GM12873 (cell line): ENCODE results near the gene DDAH2.

ENCODE experiments used
- CTCF ChIP-seq: IDR thresholded peaks from 2 replicates; pipeline ENCODE4 v1.5.1; 2012; ENCODE audit warnings: low read depth, mild to moderate bottlenecking, moderate library complexity, low read length, control low read depth; ENCODE audit not compliant: insufficient read depth; ENCODE audit errors: missing control alignments

The DDAH2 gene

GRCh38 chr6:31681135-31681671 is 47.9 kb downstream of the DDAH2 start:
- peak; percentile 26 for TF ChIP-seq CTCF

GRCh38 chr6:31680226-31681134 is 48.6 kb downstream of the DDAH2 start, which contains the start of gene LY6G5C:
LY6G5C (minus strand) TSS chr6:31681067; CDS start chr6:31680373, 694 bp downstream.
- TF ChIP-seq CTCF, result peak; percentile 78

GRCh38 chr6:31677955-31678354 is 51.1 kb downstream of the DDAH2 start:
- no peak for TF ChIP-seq CTCF
